Measurements from ENCODE around the gene GRM5.
A peak's percentile ranks its signal among the peaks of the same experiment; 100 is the strongest.

Gene GRM5

DNA sequence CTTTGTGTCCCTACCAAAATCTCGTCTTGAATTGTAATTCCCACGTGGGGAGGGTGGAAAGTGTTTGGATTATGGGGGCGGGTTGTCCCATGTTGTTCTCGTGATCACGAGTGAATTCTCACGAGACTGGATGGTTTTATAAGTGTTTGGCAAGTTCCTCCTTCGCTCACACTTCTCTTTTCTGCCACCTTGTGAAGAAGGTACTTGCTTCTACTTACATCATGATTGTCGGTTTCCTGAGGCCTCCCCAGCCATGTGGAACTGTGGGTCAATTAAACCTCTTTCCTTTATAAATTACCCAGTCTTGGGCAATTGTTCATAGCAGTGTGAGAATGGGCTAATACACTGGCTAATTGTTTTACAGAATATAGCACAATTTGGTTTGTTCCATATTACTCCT lies 326.3 kb downstream of the GRM5 start:
- in situ Hi-C loops (cut with HindIII; ENCODE audit: low sequenced_read_pairs), result no loop called here
- TF ChIP-seq, protein P1, sequence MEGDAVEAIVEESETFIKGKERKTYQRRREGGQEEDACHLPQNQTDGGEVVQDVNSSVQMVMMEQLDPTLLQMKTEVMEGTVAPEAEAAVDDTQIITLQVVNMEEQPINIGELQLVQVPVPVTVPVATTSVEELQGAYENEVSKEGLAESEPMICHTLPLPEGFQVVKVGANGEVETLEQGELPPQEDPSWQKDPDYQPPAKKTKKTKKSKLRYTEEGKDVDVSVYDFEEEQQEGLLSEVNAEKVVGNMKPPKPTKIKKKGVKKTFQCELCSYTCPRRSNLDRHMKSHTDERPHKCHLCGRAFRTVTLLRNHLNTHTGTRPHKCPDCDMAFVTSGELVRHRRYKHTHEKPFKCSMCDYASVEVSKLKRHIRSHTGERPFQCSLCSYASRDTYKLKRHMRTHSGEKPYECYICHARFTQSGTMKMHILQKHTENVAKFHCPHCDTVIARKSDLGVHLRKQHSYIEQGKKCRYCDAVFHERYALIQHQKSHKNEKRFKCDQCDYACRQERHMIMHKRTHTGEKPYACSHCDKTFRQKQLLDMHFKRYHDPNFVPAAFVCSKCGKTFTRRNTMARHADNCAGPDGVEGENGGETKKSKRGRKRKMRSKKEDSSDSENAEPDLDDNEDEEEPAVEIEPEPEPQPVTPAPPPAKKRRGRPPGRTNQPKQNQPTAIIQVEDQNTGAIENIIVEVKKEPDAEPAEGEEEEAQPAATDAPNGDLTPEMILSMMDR (IDR thresholded peaks at IDR 0.05; ENCODE audit: low read depth, low read length), result no peak

DNA sequence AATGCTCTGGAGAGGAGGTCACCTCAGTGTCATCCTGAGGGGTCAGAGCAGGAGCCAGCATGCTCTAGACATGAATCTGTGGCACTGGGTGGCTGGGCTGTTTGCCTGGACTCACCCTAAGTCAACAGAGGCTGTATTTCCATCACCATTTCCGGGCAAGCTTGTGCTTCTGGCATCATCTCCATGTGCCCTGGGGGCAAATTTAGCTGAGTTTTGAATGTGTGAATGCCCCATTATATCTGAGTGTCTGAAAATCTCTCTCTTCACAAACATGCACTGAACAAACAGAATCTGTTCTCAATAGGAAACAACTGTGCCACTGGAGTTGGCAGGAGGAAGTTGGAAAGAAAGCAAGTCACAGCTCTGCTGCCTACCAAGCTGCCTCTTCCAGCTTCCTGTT lies 356.2 kb downstream of the GRM5 start:
- in situ Hi-C loops (cut with HindIII; ENCODE audit: low sequenced_read_pairs), result no loop called here
- TF ChIP-seq, protein P1 (IDR thresholded peaks at IDR 0.05; ENCODE audit: low read depth, low read length), result no peak
- no peak for DNase-seq (ENCODE audit: low read depth, low spot score)

More for the DNA sequence above, 326.3 kb downstream of the GRM5 start:
- DNase-seq (ENCODE audit: low read depth, low spot score), result no peak
- no peak overlapping the region for H3K4me3 ChIP-seq (ENCODE audit: low read depth, low read length)

DNA sequence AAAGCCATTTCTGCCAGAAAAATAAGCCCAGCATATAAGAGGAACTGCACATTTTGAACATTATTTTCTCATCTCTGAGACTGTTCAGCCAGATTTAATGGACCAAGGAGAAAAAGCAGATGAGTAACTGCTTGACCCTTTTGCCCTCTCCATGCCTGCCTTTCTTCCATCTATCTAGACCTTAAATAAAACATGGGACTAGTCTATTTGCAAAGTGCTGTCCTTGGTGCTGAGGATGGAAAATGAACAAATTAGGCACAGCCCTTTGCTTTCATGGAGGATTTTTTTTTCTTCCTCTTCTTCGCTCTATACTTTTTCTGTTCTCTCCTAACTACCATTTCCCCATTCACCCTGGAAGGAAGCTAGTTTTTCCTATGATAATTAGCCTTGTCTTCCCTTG lies 361.3 kb downstream of the GRM5 start:
- DNase-seq (ENCODE audit: low read depth, low spot score), result peak; percentile 8
- in situ Hi-C loops (cut with HindIII; ENCODE audit: low sequenced_read_pairs), result no loop called here
- no peak overlapping the region for H3K4me3 ChIP-seq (ENCODE audit: low read depth, low read length)

More for the DNA sequence above, 356.2 kb downstream of the GRM5 start:
- H3K4me3 ChIP-seq (ENCODE audit: low read depth, low read length), result no peak overlapping the region

DNA sequence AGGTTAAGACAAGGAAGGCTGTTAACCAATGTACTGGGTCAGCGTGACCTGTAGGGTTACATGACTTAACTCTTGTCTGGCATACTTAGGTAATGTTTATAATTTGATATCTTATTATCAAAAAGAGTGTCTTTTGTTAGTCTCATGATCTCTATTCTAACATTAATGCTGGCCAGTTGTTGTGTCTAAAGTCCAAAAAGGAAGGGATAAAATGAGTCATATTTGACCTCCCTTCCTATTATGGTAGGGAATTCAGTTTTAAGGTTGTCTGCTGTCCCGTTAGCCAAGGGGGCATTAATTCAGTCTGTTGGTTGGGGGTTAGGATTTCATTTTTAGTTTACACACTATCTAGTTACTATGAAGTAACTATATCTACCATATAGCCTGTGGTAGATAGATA lies 364.0 kb downstream of the GRM5 start:
- in situ Hi-C loops (cut with HindIII; ENCODE audit: low sequenced_read_pairs), result no loop called here
- no peak overlapping the region for H3K4me3 ChIP-seq (ENCODE audit: low read depth, low read length)
- no peak for DNase-seq (ENCODE audit: low read depth, low spot score)
- TF ChIP-seq, protein P1 (IDR thresholded peaks at IDR 0.05; ENCODE audit: low read depth, low read length), result no peak

More for the DNA sequence above, 361.3 kb downstream of the GRM5 start:
- TF ChIP-seq, protein P1 (IDR thresholded peaks at IDR 0.05; ENCODE audit: low read depth, low read length), result no peak

DNA sequence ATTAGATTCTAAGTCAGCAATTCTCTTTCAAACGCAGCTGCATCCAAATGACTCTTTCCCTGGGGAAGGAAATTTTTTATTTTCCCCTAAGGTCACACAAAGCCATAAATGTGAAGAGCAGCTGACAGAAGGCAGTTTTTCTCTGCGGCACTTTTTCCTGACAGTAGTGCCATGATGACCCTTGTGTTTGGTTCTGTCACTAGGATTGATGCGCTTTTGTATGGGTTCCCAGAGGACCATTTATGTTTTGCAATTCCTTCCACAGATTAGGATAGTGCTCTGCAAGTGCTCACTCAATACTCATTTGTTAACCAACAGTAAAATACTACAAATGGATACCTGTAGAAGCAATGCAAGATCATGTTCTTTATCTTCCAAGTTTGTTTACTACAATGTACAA lies 368.6 kb downstream of the GRM5 start:
- H3K4me3 ChIP-seq (ENCODE audit: low read depth, low read length), result no peak overlapping the region
- in situ Hi-C loops (cut with HindIII; ENCODE audit: low sequenced_read_pairs), result no loop called here
- TF ChIP-seq, protein P1 (IDR thresholded peaks at IDR 0.05; ENCODE audit: low read depth, low read length), result no peak
- no peak for DNase-seq (ENCODE audit: low read depth, low spot score)

DNA sequence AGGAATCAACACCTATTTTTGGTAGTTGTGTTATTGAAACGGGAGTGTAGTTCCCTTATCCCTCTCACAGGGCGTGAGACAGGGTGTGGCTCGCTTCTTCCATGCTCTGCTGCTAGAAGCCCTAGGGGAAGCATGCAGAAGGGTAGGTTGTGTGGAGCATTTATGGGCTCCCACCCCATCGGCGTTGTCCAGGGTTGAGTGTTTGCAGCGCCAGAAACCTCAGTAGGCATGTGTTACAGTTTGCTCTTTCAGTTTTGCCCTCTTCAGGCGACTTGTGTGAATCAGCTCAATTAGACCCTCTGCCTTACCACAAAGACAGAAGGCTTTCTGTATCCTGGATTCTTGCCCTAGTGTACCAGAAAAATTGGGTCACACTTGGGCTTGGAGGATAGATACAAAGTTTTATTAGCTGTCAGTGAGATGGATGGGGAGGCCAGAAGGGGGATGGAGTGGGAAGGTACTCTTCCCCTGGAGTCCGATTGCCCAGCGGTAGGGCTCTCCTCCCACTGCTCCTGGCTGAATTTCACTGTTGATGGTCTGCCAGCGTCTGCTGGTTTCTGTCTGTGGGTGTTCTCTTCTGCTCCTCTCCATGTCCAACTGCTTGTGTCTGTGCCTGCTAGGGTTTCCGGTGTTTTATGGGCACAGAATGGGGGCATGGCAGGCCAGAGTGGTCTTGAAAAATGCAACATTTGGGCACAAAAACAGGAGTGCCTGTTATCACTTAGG lies 369.9 kb downstream of the GRM5 start:
- DNase-seq (ENCODE audit: low read depth, low spot score), result no peak
- TF ChIP-seq, protein P1 (IDR thresholded peaks at IDR 0.05; ENCODE audit: low read depth, low read length), result no peak
- in situ Hi-C loops (cut with HindIII; ENCODE audit: low sequenced_read_pairs), result no loop called here
- H3K4me3 ChIP-seq (ENCODE audit: low read depth, low read length), result no peak overlapping the region

Data from astrocyte of the spinal cord (primary cell).